GM12872 (cell line): Measurements from ENCODE around the gene SPARC.

Experiments used
- CTCF ChIP-seq: IDR thresholded peaks from 3 replicates; pipeline ENCODE4 v1.5.1; 2011; ENCODE audit warnings: low read depth, mild to moderate bottlenecking, low read length, moderate library complexity; ENCODE audit not compliant: insufficient read depth

Gene SPARC

GRCh38 chr5:151617383-151617840, 69.3 kb downstream of the SPARC start:
- TF ChIP-seq CTCF = no peak

- no peak for TF ChIP-seq CTCF
Measured at GRCh38 chr5:151615431-151615830, 71.3 kb downstream of the SPARC start.

GRCh38 chr5:151614565-151614964, 72.2 kb downstream of the SPARC start:
- TF ChIP-seq CTCF = no peak

GRCh38 chr5:151612689-151613427, 73.9 kb downstream of the SPARC start:
- no peak for TF ChIP-seq CTCF

- no peak for TF ChIP-seq CTCF
Measured at GRCh38 chr5:151611127-151611775, 75.5 kb downstream of the SPARC start.
